HepG2 (cell line): Measurements from ENCODE around the gene GLRA1. TPM values are rescaled to one million over a fixed set of nuclear protein-coding genes. Genes with fewer than 3 reads are reported as not detected.
"Not testable (repeated sequence)": the region's sequence is repeated elsewhere in the genome, so short reads cannot be mapped to it uniquely, and the experiment has no call there.

Experiments used
- ATAC-seq: fragments of 200-7000 bp; cut with Tn5 transposase; 3 replicates; pipeline ENCODE4 v1.9.1; 2020; ENCODE audit warnings: mild to moderate bottlenecking, moderate library complexity
- BruUV-seq: library from RNA; stranded (reverse); fragments of 400-500 nt; replicated peaks from 2 replicates; lab custom pipeline; 2021; lab: Mats Ljungman, UMichigan
- CTCF ChIA-PET: fragments of 300-600 bp; formaldehyde crosslinking; extraction: SDS; loops from one replicate; lab custom pipeline; 2021; ENCODE audit warnings: low total read pairs, inconsistent platforms, low intra/inter-chr PET ratio; lab: Yijun Ruan, JAX
- POLR2A ChIA-PET: fragments of 350-600 bp; sonication (Branson Sonifier 250); formaldehyde crosslinking; loops from one replicate; lab custom pipeline; 2020; ENCODE audit warnings: antibody characterized with exemption, inconsistent platforms; lab: Yijun Ruan, JAX
- DNase-seq: peaks from one replicate; pipeline ENCODE4 v3.0.0-alpha.2; 2015; ENCODE audit warnings: low spot score
- FAIRE-seq: peaks from 3 replicates; lab custom pipeline; 2011; peaks lifted over from hg19 to GRCh38; lab: Jason Lieb, UNC
- H2AFZ ChIP-seq: one replicate; pipeline ENCODE4 v1.6.1; 2011; ENCODE audit warnings: low read length, inconsistent platforms
- H3K27ac ChIP-seq: fragments of 300-600 bp; 3 replicates; pipeline ENCODE4 v1.8.0; 2011; ENCODE audit warnings: mixed run types, mild to moderate bottlenecking, mixed read lengths, low read length, inconsistent platforms; ENCODE audit not compliant: insufficient read depth; ENCODE audit errors: extremely low read length
- H3K27me3 ChIP-seq, 2 experiments: fragments of 200-600 bp in 1 of 2; 2 replicates in 1 of 2; 3 replicates in 1 of 2; pipeline versions ENCODE4 v1.6.0 to v1.8.0; 2011; ENCODE audit warnings: low read length in 2 of 2, mild to moderate bottlenecking in 2 of 2, moderate library complexity in 2 of 2, inconsistent platforms in 1 of 2; ENCODE audit not compliant: insufficient read depth in 2 of 2, control insufficient read depth in 1 of 2
- H3K36me3 ChIP-seq, 2 experiments: fragments of 200-600 bp in 1 of 2; replicated peaks in 1 of 2; 2 replicates in 1 of 2; 3 replicates in 1 of 2; pipeline versions ENCODE4 v1.5.1 to v1.8.0; 2011; ENCODE audit warnings: low read length in 2 of 2, inconsistent platforms in 1 of 2; ENCODE audit not compliant: insufficient read depth in 2 of 2, control insufficient read depth in 1 of 2
- H3K4me1 ChIP-seq: 2 replicates; pipeline ENCODE4 v1.5.1; 2012; ENCODE audit warnings: low read length, inconsistent platforms; ENCODE audit not compliant: insufficient read depth
- H3K4me2 ChIP-seq: 2 replicates; pipeline ENCODE4 v1.6.0; 2011; ENCODE audit warnings: low read depth, low read length, inconsistent platforms
- H3K4me3 ChIP-seq, 3 experiments: fragments of 200-600 bp in 1 of 3; sonication (generic), shearing (Covaris generic) in 1 of 3; replicated peaks in 1 of 3; 2 replicates each; pipeline ENCODE4 v1.5.1; 2011 to 2016; ENCODE audit warnings: low read length in 3 of 3, inconsistent platforms in 2 of 3, low read depth in 2 of 3, mild to moderate bottlenecking in 2 of 3, control low read depth in 1 of 3, mixed read lengths in 1 of 3; ENCODE audit not compliant: insufficient read depth in 1 of 3
- H3K79me2 ChIP-seq: one replicate; pipeline ENCODE4 v1.6.1; 2011; ENCODE audit warnings: low read length, inconsistent platforms; ENCODE audit not compliant: insufficient read depth
- H3K9ac ChIP-seq: 2 replicates; pipeline ENCODE4 v1.6.0; 2011; ENCODE audit warnings: mild to moderate bottlenecking, low read depth, low read length, inconsistent platforms; ENCODE audit not compliant: insufficient read depth
- H3K9me3 ChIP-seq: 2 replicates; pipeline ENCODE4 v1.5.1; 2012; ENCODE audit warnings: mild to moderate bottlenecking, low read length
- H4K20me1 ChIP-seq: 2 replicates; pipeline ENCODE4 v1.6.0; 2011; ENCODE audit warnings: inconsistent platforms, mild to moderate bottlenecking, low read length, moderate library complexity; ENCODE audit not compliant: insufficient read depth
- MAFF ChIP-seq: IDR thresholded peaks from 2 replicates; pipeline ENCODE4 v1.6.1; 2011; ENCODE audit warnings: low read depth, low read length, improper control_type of control experiment
- MAFK ChIP-seq, 2 experiments: IDR thresholded peaks in 1 of 2; conservative IDR thresholded peaks in 1 of 2; 2 replicates each; pipeline ENCODE4 v1.6.1; 2011; ENCODE audit warnings: improper control_type of control experiment in 2 of 2, low read length in 2 of 2
- ZFP1 ChIP-seq: IDR thresholded peaks from 2 replicates; pipeline ENCODE4 v1.6.1; 2016
- ZNF317 ChIP-seq: sonication (generic); formaldehyde crosslinking; IDR thresholded peaks from 2 replicates; pipeline ENCODE4 v1.5.0; 2020; ENCODE audit warnings: mild to moderate bottlenecking, missing genetic modification reagents
- ZNF570 ChIP-seq: sonication (generic); formaldehyde crosslinking; IDR thresholded peaks from 2 replicates; pipeline ENCODE4 v1.4.0; 2020; ENCODE audit warnings: mild to moderate bottlenecking, missing genetic modification reagents, borderline replicate concordance
- ZNF616 ChIP-seq: sonication (generic); formaldehyde crosslinking; IDR thresholded peaks from 2 replicates; pipeline ENCODE4 v1.5.0; 2020; ENCODE audit warnings: low read depth, mild to moderate bottlenecking, missing genetic modification reagents
- WGBS: methylation state at CpG from one replicate; pipeline ENCODE4 v1.1.6; 2017; ENCODE audit warnings: low lambda C conversion rate; 5-methylcytosine and 5-hydroxymethylcytosine counted together
- in situ Hi-C: cut with HindIII; loops from 2 replicates; pipeline ENCODE4 v1.10.0; 2017; ENCODE audit warnings: low pct_unique_long_range_greater_than_20kb; ENCODE audit not compliant: extremely low pct_ligation_motif_present
- intact Hi-C: fragments of 100-400 bp; cut with micrococcal nuclease; formaldehyde crosslinking; loops from one replicate; pipeline ENCODE4 v1.10.0; 2022; ENCODE audit not compliant: unreplicated experiment
- polyA plus RNA-seq, 8 experiments: library from polyadenylated mRNA; depleted of rRNA in 3 of 8; stranded (reverse) in 7 of 8; unstranded in 1 of 8; fragments of >200 nt; fragmentation: Illumina TruSeq in 4 of 8; extraction: Trizol in 4 of 8; gene quantifications; 2 replicates each; pipeline versions ENCODE4 v1.2.1 to v1.2.3, GENCODE V29; 2011 to 2016; ENCODE audit warnings: low read depth in 4 of 8, missing spikeins in 1 of 8, mixed read lengths in 1 of 8; ENCODE audit not compliant: insufficient read depth in 1 of 8
- total RNA-seq, 5 experiments: library from RNA; depleted of rRNA; stranded (reverse); fragments of >200 nt; fragmentation: Illumina TruSeq; extraction: Trizol; gene quantifications; 2 replicates each; pipeline ENCODE4 v1.2.3, GENCODE V29; 2016; ENCODE audit warnings: low read depth in 1 of 5

The GLRA1 gene
- total and polyA plus RNA-seq, 2 of the 13 experiments (the other 11 are each of a cell fraction or from before 2014, with no cell fraction given): not detected

DNA sequence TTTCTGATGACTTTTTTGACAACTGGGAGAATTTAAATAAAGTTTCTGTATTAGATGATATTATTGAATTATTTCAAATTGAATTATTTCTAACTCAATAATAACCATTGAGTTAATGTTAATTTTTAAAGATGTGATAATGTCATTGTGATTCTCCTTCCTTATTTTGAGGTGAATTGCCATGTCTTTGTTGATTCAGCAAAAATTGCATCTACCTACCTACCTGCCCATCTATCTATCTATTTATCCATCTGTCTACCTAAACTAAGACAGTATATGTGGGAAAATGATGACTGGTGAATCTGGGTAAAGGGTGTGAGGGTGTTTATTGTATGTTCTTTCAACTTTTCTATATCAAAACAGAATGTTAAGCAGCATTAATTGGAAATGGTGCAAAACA is 77.9 kb downstream of the GLRA1 start:
- H3K36me3 ChIP-seq: no peaks in the 10 kb centered on the region
- no peak for ATAC-seq
- POLR2A ChIA-PET: no interaction called here

DNA sequence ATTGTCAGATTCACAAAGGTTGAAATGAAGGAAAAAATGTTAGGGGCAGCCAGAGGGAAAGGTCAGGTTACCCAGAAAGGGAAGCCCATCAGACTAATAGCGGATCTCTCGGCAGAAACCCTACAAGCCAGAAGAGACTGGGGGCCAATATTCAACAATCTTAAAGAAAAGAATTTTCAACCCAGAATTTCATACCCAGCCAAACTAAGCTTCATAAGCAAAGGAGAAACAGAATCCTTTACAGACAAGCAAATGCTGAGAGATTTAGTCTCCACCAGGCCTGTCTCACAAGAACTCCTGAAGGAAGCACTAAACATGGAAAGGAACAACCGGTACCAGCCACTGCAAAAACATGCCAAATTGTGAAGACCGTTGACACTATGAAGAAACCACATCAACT is 91.8 kb downstream of the GLRA1 start:
- H3K4me3 ChIP-seq, POLR2A ChIA-PET, FAIRE-seq, H4K20me1 ChIP-seq, H3K79me2 ChIP-seq, H2AFZ ChIP-seq, H3K27ac ChIP-seq, H3K9ac ChIP-seq, H3K36me3 ChIP-seq, BruUV-seq, H3K4me2 ChIP-seq, intact Hi-C loops, H3K4me1 ChIP-seq, DNase-seq, H3K27me3 ChIP-seq, CTCF ChIA-PET, ATAC-seq: not testable (repeated sequence)
- 93% methylated on average over 4 of the region's 4 CpGs for WGBS
- TF ChIP-seq ZFP1: peak; percentile 90; the same call in 1 of the 2 replicates
- peaks cover 47% of the 10 kb centered on the region for H3K9me3 ChIP-seq
- in situ Hi-C loops: loop anchor here (25.0 kb wide), 1 partner anchor 679 kb away; no protein-coding TSS in a partner anchor

More for the DNA sequence above, 77.9 kb downstream of the GLRA1 start:
- Histone ChIP-seq H3K9me3 (no peaks in the 10 kb centered on the region), H3K79me2 (no peaks in the 10 kb centered on the region), H3K4me2 (no peak overlapping the region), H3K9ac (no peak overlapping the region), H3K4me1 (no peaks in the 10 kb centered on the region), H4K20me1 (no peaks in the 10 kb centered on the region), H3K4me3 (no peak overlapping the region), H3K27me3 (no peaks in the 10 kb centered on the region), H3K27ac (no peak overlapping the region), H2AFZ (no peak overlapping the region)
- CTCF ChIA-PET: no interaction called here
- intact Hi-C loops (no loop called here), in situ Hi-C loops (loop anchor here (25.0 kb wide), 1 partner anchor 666 kb away; no protein-coding TSS in a partner anchor)
- no peak for DNase-seq
- TF ChIP-seq ZNF570 (no peak), ZNF317 (CRISPR knock-in tag) (no peak), MAFF (peak; percentile 52; the same call in 1 of the 2 replicates), MAFK (conservative IDR thresholded peaks at IDR 0.05 in 1 of 2, IDR thresholded peaks at IDR 0.05 in 1 of 2; ENCODE audit: low read length in 2 of 2) (peak; percentile 58 to 74), ZNF616 (no peak)
- BruUV-seq: no TSS peak
- FAIRE-seq: no peak
